Transverse colon (tissue), 4 donors: ENCODE results near the gene RGMA. TPM values are rescaled to one million over a fixed set of nuclear protein-coding genes. Genes with fewer than 3 reads are reported as not detected.

Experiments
- DNase-seq: peaks from one replicate; pipeline ENCODE4 v3.0.0-alpha.2; 2019
- H3K27ac ChIP-seq, 4 donors: fragments of 200-600 bp; sonication (generic); 2 replicates each; pipeline ENCODE4 v1.5.1; 2016 to 2018; ENCODE audit warnings: inconsistent platforms in 4 of 4
- H3K27me3 ChIP-seq: fragments of 200-600 bp; sonication (generic); 2 replicates; pipeline ENCODE4 v1.5.1; 2017; ENCODE audit warnings: inconsistent platforms
- H3K36me3 ChIP-seq, 4 donors: fragments of 200-600 bp; sonication (generic); 2 replicates each; pipeline ENCODE4 v1.5.1; 2017 to 2019; ENCODE audit warnings: inconsistent platforms in 4 of 4
- H3K4me1 ChIP-seq, 4 donors: fragments of 200-600 bp; sonication (generic); 2 replicates each; pipeline ENCODE4 v1.5.1; 2017 to 2020; ENCODE audit warnings: inconsistent platforms in 4 of 4
- H3K4me3 ChIP-seq, 4 donors: fragments of 200-600 bp; sonication (generic); 1 replicate in 1 of 4; 2 replicates in 3 of 4; pipeline versions ENCODE4 v1.5.1 to v1.6.1; 2017 to 2019; ENCODE audit warnings: inconsistent platforms in 4 of 4
- H3K9me3 ChIP-seq, 2 donors: fragments of 200-600 bp; sonication (generic); 2 replicates each; pipeline ENCODE4 v1.5.1; 2017 to 2019; ENCODE audit warnings: inconsistent platforms in 2 of 2
- CTCF ChIP-seq, 5 experiments: fragments of 200-600 bp in 3 of 5; fragments of 450-650 bp in 2 of 5; sonication (generic) in 3 of 5; IDR thresholded peaks; 1 replicate in 2 of 5; 2 replicates in 3 of 5; pipeline ENCODE4 v1.5.1; 2016 to 2017; ENCODE audit warnings: antibody characterized with exemption in 5 of 5, inconsistent platforms in 3 of 5, mild to moderate bottlenecking in 2 of 5, moderate library complexity in 1 of 5
- EP300 ChIP-seq: sonication (generic); formaldehyde crosslinking; IDR thresholded peaks from one replicate; pipeline ENCODE4 v1.6.1; 2017; ENCODE audit warnings: antibody characterized with exemption, low read depth
- POLR2A ChIP-seq: fragments of 450-650 bp; IDR thresholded peaks from one replicate; pipeline ENCODE4 v1.6.1; 2016; ENCODE audit warnings: antibody characterized with exemption, mild to moderate bottlenecking, moderate library complexity
- POLR2AphosphoS5 ChIP-seq, 3 donors: sonication (generic); formaldehyde crosslinking; IDR thresholded peaks; one replicate each; pipeline ENCODE4 v1.6.1; 2016; ENCODE audit warnings: antibody characterized with exemption in 3 of 3
- WGBS, 2 donors: methylation state at CpG; one replicate each; pipeline ENCODE4 v1.1.5; 2018; ENCODE audit warnings: low coverage in 1 of 2; 5-methylcytosine and 5-hydroxymethylcytosine counted together
- in situ Hi-C, 4 donors: fragments of 200-750 bp; cut with MboI; loops; one replicate each; pipeline versions ENCODE4 v1.15.0 to v1.15.1; 2017; ENCODE audit warnings: low sequenced_read_pairs in 3 of 4, low pct_ligation_motif_present in 1 of 4, low pct_unique_long_range_greater_than_20kb in 1 of 4
- intact Hi-C: fragments of 100-400 bp; cut with DNase I; formaldehyde crosslinking; loops from one replicate; pipeline ENCODE4 v1.15.1; 2023; ENCODE audit warnings: low total_unique reads
- total RNA-seq, 4 donors: library from RNA; depleted of rRNA; stranded (reverse); fragments of >200 nt; gene quantifications; one replicate each; pipeline ENCODE4 v1.1.0, GENCODE V29; 2016

RGMA gene
- total RNA-seq, 4 donors from 2014 or later, result 8.6 to 53.3 (median 20.6) TPM

GRCh38 chr15:92990031-92990430 is 99.0 kb downstream of the RGMA start:
- no peak overlapping the region for H3K27ac ChIP-seq
- no peaks in the 10 kb centered on the region for H3K4me1 ChIP-seq
- whole genome bisulfite sequencing, 2 donors, result 92 to 100% methylated on average over 1 to 2 of the region's 2 CpGs
- no peak for TF ChIP-seq POLR2AphosphoS5 (IDR thresholded peaks at IDR 0.05)
- no peak for TF ChIP-seq CTCF (IDR thresholded peaks at IDR 0.05)
- no peak for TF ChIP-seq EP300
- TF ChIP-seq POLR2A, result no peak
- no peaks in the 10 kb centered on the region for H3K27me3 ChIP-seq
- H3K9me3 ChIP-seq, result no peaks in the 10 kb centered on the region
- H3K4me3 ChIP-seq, result no peak overlapping the region
- peaks cover 0 to 83% (median 39%) of the 10 kb centered on the region in 4 donors for H3K36me3 ChIP-seq
- in situ Hi-C loops (loop anchor here in 1 of 4 donors (10.0 kb wide), 1 partner anchor 195 kb away; no protein-coding TSS in a partner anchor), intact Hi-C loops (no loop called here)
- DNase-seq, result no peak

- intact Hi-C loops, result loop anchor here (10.0 kb wide), 1 partner anchor 195 kb away; no protein-coding TSS in a partner anchor
Observed at GRCh38 chr15:92989470-92989869, 99.5 kb downstream of the RGMA start.

More at GRCh38 chr15:92989470-92989869, 99.5 kb downstream of the RGMA start:
- Histone ChIP-seq H3K4me1 (no peaks in the 10 kb centered on the region), H3K36me3 (peaks cover 0 to 83% (median 38%) of the 10 kb centered on the region in 4 donors), H3K27me3 (no peaks in the 10 kb centered on the region), H3K9me3 (no peaks in the 10 kb centered on the region), H3K27ac (no peak overlapping the region), H3K4me3 (no peak overlapping the region)
- in situ Hi-C loops, result no loop called here
- WGBS, 2 donors, result 78 to 92% methylated on average over 2 of the region's 2 CpGs
- TF ChIP-seq CTCF (IDR thresholded peaks at IDR 0.05) (no peak), EP300 (no peak), POLR2A (no peak), POLR2AphosphoS5 (IDR thresholded peaks at IDR 0.05) (no peak)
- DNase-seq, result no peak

Other genes with a start within 250 kb of the RGMA start
- gene CHD2, start 188.9 kb downstream of the RGMA start, total RNA-seq, result 100 to 1,000 TPM in 3 of 4 donors, 10 to 100 TPM in 1; 90.5 to 190 (median 138) TPM